A549 treated with DMSO at 1 μM for 4 hours (cell line): ENCODE results near the gene KLHL21. TPM values are rescaled to one million over a fixed set of nuclear protein-coding genes. Genes with fewer than 3 reads are reported as not detected.

Source experiments
- total RNA-seq: library from RNA; stranded (reverse); fragments of 200-300 nt; extraction: Qiagen RNA extraction; gene quantifications from 5 replicates; pipeline ENCODE4 v1.2.3, GENCODE V29; 2022; ENCODE audit warnings: low read depth

The KLHL21 gene
- total RNA-seq, result 25.1 to 37.1 TPM (median 27.9 TPM) in 5 replicates

GRCh38 chr1:6602669-6603237 lies at the start of gene KLHL21:
TSS of gene KLHL21 (minus strand) at chr1:6602869. CDS start at chr1:6602817, 52 bp downstream.

GRCh38 chr1:6624710-6625583 lies 22.3 kb upstream of the KLHL21 start, which contains the start of gene THAP3:
TSS of gene THAP3 (plus strand) at chr1:6624868. CDS start at chr1:6625219, 351 bp downstream.

GRCh38 chr1:6613361-6614018 lies 10.8 kb upstream of the KLHL21 start, which contains the start of gene PHF13:
TSS of gene PHF13 (plus strand) at chr1:6613731. CDS start at chr1:6614067, 336 bp downstream.

GRCh38 chr1:6579374-6580118 lies 23.1 kb downstream of the KLHL21 start, which contains the start of gene ZBTB48:
TSS of gene ZBTB48 (plus strand) at chr1:6579994. CDS start at chr1:6580610, 616 bp downstream.

GRCh38 chr1:6554907-6555778 lies 47.5 kb downstream of the KLHL21 start, which contains the start of gene TAS1R1:
TSS of gene TAS1R1 (plus strand) at chr1:6555307. CDS start at chr1:6555374, 67 bp downstream.

GRCh38 chr1:6554031-6554906 lies 48.4 kb downstream of the KLHL21 start, which contains the start of gene NOL9:
TSS of gene NOL9 (minus strand) at chr1:6554513. CDS start at chr1:6554502, 11 bp downstream.

Other genes starting within 250 kb of the KLHL21 start
- gene ACOT7, start 209.1 kb downstream of the KLHL21 start, total RNA-seq, result 56.2 to 75.5 TPM (median 71.0 TPM) in 5 replicates
- 2.1 to 4.3 TPM (median 3.1 TPM) in 5 replicates for gene HES2, start 182.9 kb downstream of the KLHL21 start, total RNA-seq
- 0.37 to 0.79 TPM (median 0.58 TPM) in 4 of 5 replicates, not detected in the other for gene ESPN, start 178.1 kb downstream of the KLHL21 start, total RNA-seq
- 2.9 to 3.9 TPM (median 3.7 TPM) in 5 replicates for gene TNFRSF25, start 136.7 kb downstream of the KLHL21 start, total RNA-seq
- gene PLEKHG5, start 111.2 kb downstream of the KLHL21 start, total RNA-seq, result 2.4 to 4.1 TPM (median 3.9 TPM) in 5 replicates
- 3.8 to 6.0 TPM (median 5.4 TPM) in 5 replicates for gene NOL9, start 48.4 kb downstream of the KLHL21 start, total RNA-seq
- not detected in 5 replicates for gene TAS1R1, start 47.6 kb downstream of the KLHL21 start, total RNA-seq
- gene ZBTB48, start 22.9 kb downstream of the KLHL21 start, total RNA-seq, result 12.2 to 16.4 TPM (median 13.7 TPM) in 5 replicates
- 8.4 to 11.6 TPM (median 10.4 TPM) in 5 replicates for gene PHF13, start 10.9 kb upstream of the KLHL21 start, total RNA-seq
- gene THAP3, start 22.0 kb upstream of the KLHL21 start, total RNA-seq, result 14.5 to 19.5 TPM (median 19.1 TPM) in 5 replicates
- gene DNAJC11, start 98.9 kb upstream of the KLHL21 start, total RNA-seq, result 34.9 to 38.2 TPM (median 36.8 TPM) in 5 replicates
- 63.7 to 75.6 TPM (median 69.4 TPM) in 5 replicates for gene CAMTA1, start 182.6 kb upstream of the KLHL21 start, total RNA-seq